ENCODE measurements around the gene PCDHGC3.

Gene PCDHGC3

GRCh38 chr5:141484641-141485311, 9.0 kb downstream of the PCDHGC3 start, which contains the start of gene PCDHGC4:
Gene PCDHGC4, plus strand, starts transcription at chr5:141485030. Its CDS starts 144 bp downstream, at chr5:141485174.
- DNase-seq (ENCODE audit: low read depth, low spot score), result no peak
- H3K27ac ChIP-seq, result no peak within 1 kb of the TSS

GRCh38 chr5:141485321-141486055, 9.7 kb downstream of the PCDHGC3 start:
- H3K27ac ChIP-seq, result no peak overlapping the region
- no peak for DNase-seq (ENCODE audit: low read depth, low spot score)

GRCh38 chr5:141486091-141486490, 10.3 kb downstream of the PCDHGC3 start:
- DNase-seq (ENCODE audit: low read depth, low spot score), result no peak
- no peak overlapping the region for H3K27ac ChIP-seq

GRCh38 chr5:141487131-141487530, 11.4 kb downstream of the PCDHGC3 start:
- no peak overlapping the region for H3K27ac ChIP-seq
- DNase-seq (ENCODE audit: low read depth, low spot score), result no peak

GRCh38 chr5:141488591-141489561, 13.1 kb downstream of the PCDHGC3 start, which contains the start of gene PCDHGC5:
Gene PCDHGC5, plus strand, starts transcription at chr5:141489081. Its CDS starts 160 bp downstream, at chr5:141489241.
- DNase-seq (ENCODE audit: low read depth, low spot score), result peak; percentile 61
- peak within 1 kb of the TSS; percentile 79 for H3K27ac ChIP-seq

- no peak for DNase-seq (ENCODE audit: low read depth, low spot score)
- peak overlapping the region; percentile 79 for H3K27ac ChIP-seq
These were observed 14.1 kb downstream of the PCDHGC3 start for GRCh38 chr5:141489841-141490240.

GRCh38 chr5:141490271-141490670, 14.5 kb downstream of the PCDHGC3 start:
- H3K27ac ChIP-seq, result no peak overlapping the region
- no peak for DNase-seq (ENCODE audit: low read depth, low spot score)

- DNase-seq (ENCODE audit: low read depth, low spot score), result no peak
- no peak overlapping the region for H3K27ac ChIP-seq
These were observed 15.0 kb downstream of the PCDHGC3 start for GRCh38 chr5:141490771-141491170.

- H3K27ac ChIP-seq, result no peak overlapping the region
- no peak for DNase-seq (ENCODE audit: low read depth, low spot score)
These were observed 15.8 kb downstream of the PCDHGC3 start for GRCh38 chr5:141491323-141492167.

- no peak for DNase-seq (ENCODE audit: low read depth, low spot score)
- H3K27ac ChIP-seq, result no peak overlapping the region
These were observed 16.6 kb downstream of the PCDHGC3 start for GRCh38 chr5:141492168-141492885.

GRCh38 chr5:141493500-141494422, 18.0 kb downstream of the PCDHGC3 start:
- no peak overlapping the region for H3K27ac ChIP-seq
- no peak for DNase-seq (ENCODE audit: low read depth, low spot score)

GRCh38 chr5:141494761-141495452, 19.1 kb downstream of the PCDHGC3 start:
- no peak for DNase-seq (ENCODE audit: low read depth, low spot score)
- no peak overlapping the region for H3K27ac ChIP-seq

- no peak overlapping the region for H3K27ac ChIP-seq
- no peak for DNase-seq (ENCODE audit: low read depth, low spot score)
These were observed 19.7 kb downstream of the PCDHGC3 start for GRCh38 chr5:141495453-141495811.

GRCh38 chr5:141496038-141496437, 20.3 kb downstream of the PCDHGC3 start:
- H3K27ac ChIP-seq, result no peak overlapping the region
- no peak for DNase-seq (ENCODE audit: low read depth, low spot score)

GRCh38 chr5:141501761-141502160, 26.0 kb downstream of the PCDHGC3 start:
- H3K27ac ChIP-seq, result no peak overlapping the region
- no peak for DNase-seq (ENCODE audit: low read depth, low spot score)

- no peak for DNase-seq (ENCODE audit: low read depth, low spot score)
- H3K27ac ChIP-seq, result no peak overlapping the region
These were observed 27.9 kb downstream of the PCDHGC3 start for GRCh38 chr5:141503681-141504080.

- no peak overlapping the region for H3K27ac ChIP-seq
- no peak for DNase-seq (ENCODE audit: low read depth, low spot score)
These were observed 28.4 kb downstream of the PCDHGC3 start for GRCh38 chr5:141504216-141504615.
